ENCODE results near the gene KHNYN. TPM values are rescaled to one million over a fixed set of nuclear protein-coding genes. Genes with fewer than 3 reads are reported as not detected.
A peak's percentile ranks its signal among the peaks of the same experiment; 100 is the strongest.

KHNYN gene
- total RNA-seq, 1 donor from 2014 or later: 128 TPM

- no peak overlapping the region for H3K4me3 ChIP-seq (ENCODE audit: low read depth, low read length)
- no peak for TF ChIP-seq CTCF (IDR thresholded peaks at IDR 0.05; ENCODE audit: insufficient read depth, low read length, severe bottlenecking)
- no peaks in the 10 kb centered on the region for H3K27me3 ChIP-seq (ENCODE audit: control insufficient read depth, insufficient read depth, low read length)
- FAIRE-seq (no peak), DNase-seq (ENCODE audit: low read depth) (no peak)
- peaks cover 46% of the 10 kb centered on the region for H3K36me3 ChIP-seq (ENCODE audit: control insufficient read depth, insufficient read depth, low read length)
Measured at GRCh38 chr14:24434676-24435075, 4.9 kb downstream of the KHNYN start.

- FAIRE-seq (no peak), DNase-seq (ENCODE audit: low read depth) (no peak)
- Histone ChIP-seq H3K27me3 (ENCODE audit: control insufficient read depth, insufficient read depth, low read length) (no peaks in the 10 kb centered on the region), H3K4me3 (ENCODE audit: low read depth, low read length) (no peak overlapping the region), H3K36me3 (ENCODE audit: control insufficient read depth, insufficient read depth, low read length) (peaks cover 51% of the 10 kb centered on the region)
- TF ChIP-seq CTCF (IDR thresholded peaks at IDR 0.05; ENCODE audit: insufficient read depth, low read length, severe bottlenecking): no peak
Measured at GRCh38 chr14:24435192-24435810, 5.5 kb downstream of the KHNYN start.

GRCh38 chr14:24435998-24436354 is 6.2 kb downstream of the KHNYN start:
- FAIRE-seq: no peak
- Histone ChIP-seq H3K27me3 (ENCODE audit: control insufficient read depth, insufficient read depth, low read length) (no peaks in the 10 kb centered on the region), H3K4me3 (ENCODE audit: low read depth, low read length) (no peak overlapping the region), H3K36me3 (ENCODE audit: control insufficient read depth, insufficient read depth, low read length) (peaks cover 56% of the 10 kb centered on the region)
- no peak for TF ChIP-seq CTCF (IDR thresholded peaks at IDR 0.05; ENCODE audit: insufficient read depth, low read length, severe bottlenecking)
- no peak for DNase-seq (ENCODE audit: low read depth)

GRCh38 chr14:24436355-24437019 is 6.7 kb downstream of the KHNYN start:
- FAIRE-seq (no peak), DNase-seq (ENCODE audit: low read depth) (peak; percentile 68)
- Histone ChIP-seq H3K36me3 (ENCODE audit: control insufficient read depth, insufficient read depth, low read length) (peaks cover 53% of the 10 kb centered on the region), H3K27me3 (ENCODE audit: control insufficient read depth, insufficient read depth, low read length) (no peaks in the 10 kb centered on the region), H3K4me3 (ENCODE audit: low read depth, low read length) (no peak overlapping the region)
- TF ChIP-seq CTCF (IDR thresholded peaks at IDR 0.05; ENCODE audit: insufficient read depth, low read length, severe bottlenecking): peak; percentile 69

- H3K27me3 ChIP-seq (ENCODE audit: control insufficient read depth, insufficient read depth, low read length): no peaks in the 10 kb centered on the region
- no peak for FAIRE-seq
- no peak for DNase-seq (ENCODE audit: low read depth)
- peaks cover 49% of the 10 kb centered on the region for H3K36me3 ChIP-seq (ENCODE audit: control insufficient read depth, insufficient read depth, low read length)
- no peak for TF ChIP-seq CTCF (IDR thresholded peaks at IDR 0.05; ENCODE audit: insufficient read depth, low read length, severe bottlenecking)
- no peak overlapping the region for H3K4me3 ChIP-seq (ENCODE audit: low read depth, low read length)
Measured at GRCh38 chr14:24437020-24437735, 7.4 kb downstream of the KHNYN start.
